ENCODE data around the gene BTBD1. TPM values are rescaled to one million over a fixed set of nuclear protein-coding genes. Genes with fewer than 3 reads are reported as not detected.

The BTBD1 gene
- total RNA-seq, 1 experiment from 2014 or later, result 80.0 TPM

- no peaks in the 10 kb centered on the region for H3K36me3 ChIP-seq (ENCODE audit: control insufficient read depth in 1 of 2, insufficient read depth in 2 of 2, low read length in 2 of 2)
- no peak overlapping the region for H3K4me3 ChIP-seq (replicated peaks in 1 of 2; ENCODE audit: low read depth in 1 of 2, low read length in 2 of 2)
- ATAC-seq, result no peak
- intact Hi-C loops (cut with micrococcal nuclease), result no loop called here
- no peak overlapping the region for H3K27ac ChIP-seq (ENCODE audit: low read depth, low read length)
- no peak for TF ChIP-seq ELF1 (IDR thresholded peaks at IDR 0.05; ENCODE audit: borderline replicate concordance, low read depth)
- TF ChIP-seq CEBPB (IDR thresholded peaks at IDR 0.05; ENCODE audit: low read depth), result no peak
- TF ChIP-seq ATF3 (IDR thresholded peaks at IDR 0.05), result no peak
- TF ChIP-seq TCF7L2 (IDR thresholded peaks at IDR 0.05; ENCODE audit: borderline replicate concordance, extremely low read depth, insufficient read depth, insufficient read length), result no peak
- TF ChIP-seq SRF (IDR thresholded peaks at IDR 0.05; ENCODE audit: low read depth), result no peak
- no peak for TF ChIP-seq RAD21 (IDR thresholded peaks at IDR 0.05; ENCODE audit: low read depth)
- TF ChIP-seq ZBTB33 (IDR thresholded peaks at IDR 0.05; ENCODE audit: extremely low read depth, insufficient replicate concordance, low read length), result no peak
- no peak for TF ChIP-seq CTCF (IDR thresholded peaks at IDR 0.05 in 2 of 3, conservative IDR thresholded peaks at IDR 0.05 in 1 of 3; ENCODE audit: borderline replicate concordance in 1 of 3, insufficient read depth in 1 of 3, low read depth in 2 of 3, low read length in 2 of 3)
- TF ChIP-seq REST (IDR thresholded peaks at IDR 0.05; ENCODE audit: low read depth), result no peak
- TF ChIP-seq YY1 (IDR thresholded peaks at IDR 0.05; ENCODE audit: extremely low read depth, insufficient replicate concordance, low read depth, low read length), result no peak
- no peak for TF ChIP-seq ZFX (IDR thresholded peaks at IDR 0.05)
- TF ChIP-seq SP1 (IDR thresholded peaks at IDR 0.05; ENCODE audit: low read depth), result no peak
- no peak for TF ChIP-seq ZNF274 (IDR thresholded peaks at IDR 0.05; ENCODE audit: low read depth, low read length)
- no peak for TF ChIP-seq SIN3A (IDR thresholded peaks at IDR 0.05; ENCODE audit: low read depth)
- no TSS peak for BruUV-seq (replicated peaks)
- peaks cover 0 to under 1% of the 10 kb centered on the region in 2 experiments; a peak in 1 of 4 replicates for H3K9me3 ChIP-seq (ENCODE audit: control insufficient read depth in 1 of 2, insufficient read depth in 1 of 2, low read depth in 1 of 2, low read length in 2 of 2)
- H3K27me3 ChIP-seq (ENCODE audit: insufficient read depth, low read length), result no peaks in the 10 kb centered on the region
- H3K9me2 ChIP-seq (ENCODE audit: insufficient read depth), result no peaks in the 10 kb centered on the region
- H3K9ac ChIP-seq (ENCODE audit: low read length), result no peak overlapping the region
- H3K4me2 ChIP-seq (ENCODE audit: low read length), result no peak overlapping the region
- H3K4me1 ChIP-seq (ENCODE audit: control insufficient read depth in 1 of 2, insufficient read depth in 2 of 2, low read length in 2 of 2), result no peaks in the 10 kb centered on the region
- ChIA-PET CTCF (no interaction called here), POLR2A (no interaction called here), RAD21 (ENCODE audit: low non-redundant PET in 1 of 2, low total read pairs in 2 of 2, uncharacterized antibody in 2 of 2, unreplicated experiment in 2 of 2) (no interaction called here)
- H4K20me1 ChIP-seq (ENCODE audit: insufficient read depth), result no peaks in the 10 kb centered on the region
- no peak for DNase-seq (ENCODE audit: low read depth, low spot score)
- H3K79me2 ChIP-seq (ENCODE audit: insufficient read depth, low read length), result no peaks in the 10 kb centered on the region
- H2AFZ ChIP-seq (ENCODE audit: low read depth, low read length, poor library complexity, severe bottlenecking), result no peak overlapping the region
Measured at GRCh38 chr15:83078712-83079111, 11.7 kb upstream of the BTBD1 start.

All from HCT116 (cell line).